ENCODE data around the gene GTF2IRD1. TPM values are rescaled to one million over a fixed set of nuclear protein-coding genes. Genes with fewer than 3 reads are reported as not detected.

GTF2IRD1 gene
- total and polyA plus RNA-seq, 2 experiments from 2014 or later, result 28.7 to 37.1 TPM

- peaks cover 12% of the 10 kb centered on the region for H3K27me3 Mint-ChIP-seq (ENCODE audit: insufficient read depth, low read depth, poor library complexity)
- Histone ChIP-seq H3K27me3 (ENCODE audit: insufficient read depth) (no peaks in the 10 kb centered on the region), H3K36me3 (ENCODE audit: insufficient read depth) (no peaks in the 10 kb centered on the region), H2AFZ (no peak overlapping the region), H4K20me1 (replicated peaks; ENCODE audit: insufficient read depth) (no peaks in the 10 kb centered on the region), H3K9me2 (ENCODE audit: insufficient read depth) (no peaks in the 10 kb centered on the region), H3K4me3 (no peak overlapping the region), H3K4me1 (ENCODE audit: insufficient read depth) (peaks cover 3% of the 10 kb centered on the region; the same call in 1 of the 2 replicates), H3K4me2 (no peak overlapping the region), H3F3A (replicated peaks; ENCODE audit: low read depth) (0 out of 2 replicates have a peak, but pooled peaks cover 3% of the 10 kb centered on the region), H3K79me2 (replicated peaks; ENCODE audit: insufficient read depth) (no peaks in the 10 kb centered on the region), H3K27ac (ENCODE audit: low read depth) (0 out of 2 replicates have a peak overlapping the region, but pooled peaks have one; percentile 26)
- H3K4me1 Mint-ChIP-seq, result peaks cover 5% of the 10 kb centered on the region; the same call in 2 of the 3 replicates
- no peaks in the 10 kb centered on the region; the same call in 2 of the 3 replicates for H3K36me3 Mint-ChIP-seq (ENCODE audit: low read depth)
- ATAC-seq (no peak), DNase-seq (ENCODE audit: low spot score) (no peak)
- H3K27ac Mint-ChIP-seq, result no peak overlapping the region
- H3K4me3 Mint-ChIP-seq, result no peak overlapping the region; the same call in 2 of the 3 replicates
- peaks cover 2% of the 10 kb centered on the region; the same call in 2 of the 3 replicates for H3K9me3 Mint-ChIP-seq
- TF ChIP-seq EZH2phosphoT487 (IDR thresholded peaks at IDR 0.05; ENCODE audit: unreplicated experiment) (no peak), NANOG (IDR thresholded peaks at IDR 0.05; ENCODE audit: borderline replicate concordance) (no peak), JUNB (IDR thresholded peaks at IDR 0.05; ENCODE audit: unreplicated experiment) (no peak), POLR2AphosphoS5 (IDR thresholded peaks at IDR 0.05; ENCODE audit: low read depth) (no peak), REST (IDR thresholded peaks at IDR 0.05; ENCODE audit: unreplicated experiment) (no peak), ZNF114 (CRISPR knock-in tag; IDR thresholded peaks at IDR 0.05) (no peak), EZH2 (IDR thresholded peaks at IDR 0.05; ENCODE audit: low read depth, unreplicated experiment) (no peak), STAT1 (IDR thresholded peaks at IDR 0.05; ENCODE audit: unreplicated experiment) (no peak), ZNF331 (CRISPR knock-in tag; IDR thresholded peaks at IDR 0.05; ENCODE audit: low read depth) (no peak), CREB1 (CRISPR knock-in tag; IDR thresholded peaks at IDR 0.05; ENCODE audit: low read depth) (no peak), CTCF (conservative IDR thresholded peaks at IDR 0.05; ENCODE audit: low read depth in 2 of 2) (no peak)
- TF ChIP-seq, protein P1, sequence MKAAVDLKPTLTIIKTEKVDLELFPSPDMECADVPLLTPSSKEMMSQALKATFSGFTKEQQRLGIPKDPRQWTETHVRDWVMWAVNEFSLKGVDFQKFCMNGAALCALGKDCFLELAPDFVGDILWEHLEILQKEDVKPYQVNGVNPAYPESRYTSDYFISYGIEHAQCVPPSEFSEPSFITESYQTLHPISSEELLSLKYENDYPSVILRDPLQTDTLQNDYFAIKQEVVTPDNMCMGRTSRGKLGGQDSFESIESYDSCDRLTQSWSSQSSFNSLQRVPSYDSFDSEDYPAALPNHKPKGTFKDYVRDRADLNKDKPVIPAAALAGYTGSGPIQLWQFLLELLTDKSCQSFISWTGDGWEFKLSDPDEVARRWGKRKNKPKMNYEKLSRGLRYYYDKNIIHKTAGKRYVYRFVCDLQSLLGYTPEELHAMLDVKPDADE (IDR thresholded peaks at IDR 0.05), result no peak
- TF ChIP-seq, protein P2, sequence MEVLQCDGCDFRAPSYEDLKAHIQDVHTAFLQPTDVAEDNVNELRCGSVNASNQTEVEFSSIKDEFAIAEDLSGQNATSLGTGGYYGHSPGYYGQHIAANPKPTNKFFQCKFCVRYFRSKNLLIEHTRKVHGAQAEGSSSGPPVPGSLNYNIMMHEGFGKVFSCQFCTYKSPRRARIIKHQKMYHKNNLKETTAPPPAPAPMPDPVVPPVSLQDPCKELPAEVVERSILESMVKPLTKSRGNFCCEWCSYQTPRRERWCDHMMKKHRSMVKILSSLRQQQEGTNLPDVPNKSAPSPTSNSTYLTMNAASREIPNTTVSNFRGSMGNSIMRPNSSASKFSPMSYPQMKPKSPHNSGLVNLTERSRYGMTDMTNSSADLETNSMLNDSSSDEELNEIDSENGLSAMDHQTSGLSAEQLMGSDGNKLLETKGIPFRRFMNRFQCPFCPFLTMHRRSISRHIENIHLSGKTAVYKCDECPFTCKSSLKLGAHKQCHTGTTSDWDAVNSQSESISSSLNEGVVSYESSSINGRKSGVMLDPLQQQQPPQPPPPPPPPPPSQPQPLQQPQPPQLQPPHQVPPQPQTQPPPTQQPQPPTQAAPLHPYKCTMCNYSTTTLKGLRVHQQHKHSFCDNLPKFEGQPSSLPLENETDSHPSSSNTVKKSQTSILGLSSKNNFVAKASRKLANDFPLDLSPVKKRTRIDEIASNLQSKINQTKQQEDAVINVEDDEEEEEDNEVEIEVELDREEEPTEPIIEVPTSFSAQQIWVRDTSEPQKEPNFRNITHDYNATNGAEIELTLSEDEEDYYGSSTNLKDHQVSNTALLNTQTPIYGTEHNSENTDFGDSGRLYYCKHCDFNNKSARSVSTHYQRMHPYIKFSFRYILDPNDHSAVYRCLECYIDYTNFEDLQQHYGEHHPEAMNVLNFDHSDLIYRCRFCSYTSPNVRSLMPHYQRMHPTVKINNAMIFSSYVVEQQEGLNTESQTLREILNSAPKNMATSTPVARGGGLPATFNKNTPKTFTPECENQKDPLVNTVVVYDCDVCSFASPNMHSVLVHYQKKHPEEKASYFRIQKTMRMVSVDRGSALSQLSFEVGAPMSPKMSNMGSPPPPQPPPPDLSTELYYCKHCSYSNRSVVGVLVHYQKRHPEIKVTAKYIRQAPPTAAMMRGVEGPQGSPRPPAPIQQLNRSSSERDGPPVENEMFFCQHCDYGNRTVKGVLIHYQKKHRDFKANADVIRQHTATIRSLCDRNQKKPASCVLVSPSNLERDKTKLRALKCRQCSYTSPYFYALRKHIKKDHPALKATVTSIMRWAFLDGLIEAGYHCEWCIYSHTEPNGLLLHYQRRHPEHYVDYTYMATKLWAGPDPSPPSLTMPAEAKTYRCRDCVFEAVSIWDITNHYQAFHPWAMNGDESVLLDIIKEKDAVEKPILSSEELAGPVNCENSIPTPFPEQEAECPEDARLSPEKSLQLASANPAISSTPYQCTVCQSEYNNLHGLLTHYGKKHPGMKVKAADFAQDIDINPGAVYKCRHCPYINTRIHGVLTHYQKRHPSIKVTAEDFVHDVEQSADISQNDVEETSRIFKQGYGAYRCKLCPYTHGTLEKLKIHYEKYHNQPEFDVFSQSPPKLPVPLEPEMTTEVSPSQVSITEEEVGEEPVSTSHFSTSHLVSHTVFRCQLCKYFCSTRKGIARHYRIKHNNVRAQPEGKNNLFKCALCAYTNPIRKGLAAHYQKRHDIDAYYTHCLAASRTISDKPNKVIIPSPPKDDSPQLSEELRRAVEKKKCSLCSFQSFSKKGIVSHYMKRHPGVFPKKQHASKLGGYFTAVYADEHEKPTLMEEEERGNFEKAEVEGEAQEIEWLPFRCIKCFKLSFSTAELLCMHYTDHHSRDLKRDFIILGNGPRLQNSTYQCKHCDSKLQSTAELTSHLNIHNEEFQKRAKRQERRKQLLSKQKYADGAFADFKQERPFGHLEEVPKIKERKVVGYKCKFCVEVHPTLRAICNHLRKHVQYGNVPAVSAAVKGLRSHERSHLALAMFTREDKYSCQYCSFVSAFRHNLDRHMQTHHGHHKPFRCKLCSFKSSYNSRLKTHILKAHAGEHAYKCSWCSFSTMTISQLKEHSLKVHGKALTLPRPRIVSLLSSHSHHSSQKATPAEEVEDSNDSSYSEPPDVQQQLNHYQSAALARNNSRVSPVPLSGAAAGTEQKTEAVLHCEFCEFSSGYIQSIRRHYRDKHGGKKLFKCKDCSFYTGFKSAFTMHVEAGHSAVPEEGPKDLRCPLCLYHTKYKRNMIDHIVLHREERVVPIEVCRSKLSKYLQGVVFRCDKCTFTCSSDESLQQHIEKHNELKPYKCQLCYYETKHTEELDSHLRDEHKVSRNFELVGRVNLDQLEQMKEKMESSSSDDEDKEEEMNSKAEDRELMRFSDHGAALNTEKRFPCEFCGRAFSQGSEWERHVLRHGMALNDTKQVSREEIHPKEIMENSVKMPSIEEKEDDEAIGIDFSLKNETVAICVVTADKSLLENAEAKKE (CRISPR knock-in tag; IDR thresholded peaks at IDR 0.05), result no peak
Observed at GRCh38 chr7:74449144-74449543, 4.6 kb upstream of the GTF2IRD1 start.
